Sigmoid colon (tissue), 7 donors: ENCODE data around the gene OVOL2. TPM values are rescaled to one million over a fixed set of nuclear protein-coding genes. Genes with fewer than 3 reads are reported as not detected.

Experiments
- DNase-seq: peaks from one replicate; pipeline ENCODE4 v3.0.0-alpha.2; 2019
- H3K27ac ChIP-seq, 4 donors: fragments of 200-600 bp; sonication (generic); one replicate each; pipeline ENCODE4 v1.5.1; 2016 to 2019; ENCODE audit warnings: mild to moderate bottlenecking in 1 of 4
- H3K27me3 ChIP-seq, 3 donors: fragments of 200-600 bp; sonication (generic); one replicate each; pipeline ENCODE4 v1.5.1; 2019; ENCODE audit warnings: mild to moderate bottlenecking in 1 of 3
- H3K36me3 ChIP-seq, 4 donors: fragments of 200-600 bp; sonication (generic); one replicate each; pipeline ENCODE4 v1.5.1; 2016 to 2019
- H3K4me1 ChIP-seq, 4 donors: fragments of 200-600 bp; sonication (generic); one replicate each; pipeline ENCODE4 v1.5.1; 2017 to 2019
- H3K4me3 ChIP-seq, 4 donors: fragments of 200-600 bp; sonication (generic); one replicate each; pipeline ENCODE4 v1.5.1; 2017 to 2019; ENCODE audit warnings: mild to moderate bottlenecking in 2 of 4, moderate library complexity in 1 of 4
- H3K9me3 ChIP-seq, 4 donors: fragments of 200-600 bp in 3 of 4; sonication (generic) in 3 of 4; one replicate each; pipeline versions ENCODE4 v1.5.1 to v1.6.1; 2013 to 2019
- CTCF ChIP-seq, 4 experiments: fragments of 450-650 bp in 3 of 4; fragments of 200-600 bp in 1 of 4; IDR thresholded peaks; one replicate each; pipeline ENCODE4 v1.5.1; 2016 to 2019; ENCODE audit warnings: antibody characterized with exemption in 4 of 4, mild to moderate bottlenecking in 3 of 4, moderate library complexity in 2 of 4
- EP300 ChIP-seq, 4 donors: sonication (generic); formaldehyde crosslinking; IDR thresholded peaks; one replicate each; pipeline ENCODE4 v1.6.1; 2017; ENCODE audit warnings: antibody characterized with exemption in 4 of 4
- POLR2A ChIP-seq, 2 donors: fragments of 450-650 bp; IDR thresholded peaks; one replicate each; pipeline ENCODE4 v1.6.1; 2016; ENCODE audit warnings: antibody characterized with exemption in 2 of 2, mild to moderate bottlenecking in 2 of 2, moderate library complexity in 2 of 2
- POLR2AphosphoS5 ChIP-seq, 4 donors: sonication (generic); formaldehyde crosslinking; IDR thresholded peaks; one replicate each; pipeline ENCODE4 v1.6.1; 2017; ENCODE audit warnings: antibody characterized with exemption in 4 of 4
- WGBS, 2 donors: extraction: QIAGEN DNeasy Blood & Tissue Kit; methylation state at CpG; one replicate each; pipeline ENCODE4 v1.1.7; 2013; 5-methylcytosine and 5-hydroxymethylcytosine counted together
- intact Hi-C: fragments of 100-400 bp; cut with DNase I; formaldehyde crosslinking; loops from one replicate; pipeline ENCODE4 v1.15.1; 2023
- polyA plus RNA-seq, 3 donors: library from polyadenylated mRNA; stranded (reverse); fragments of 200-250 nt; gene quantifications; one replicate each; pipeline ENCODE4 v1.2.3, GENCODE V29; 2013
- small RNA-seq, 3 donors: library from RNA; depleted of rRNA; stranded (forward); fragments of <200 nt; gene quantifications; one replicate each; pipeline ENCODE3, GENCODE V24; 2016
- total RNA-seq, 4 donors: library from RNA; depleted of rRNA; stranded (reverse); fragments of >200 nt; gene quantifications; one replicate each; pipeline ENCODE4 v1.1.0, GENCODE V29; 2016
- donor health status: healthy with polysubstance abuse.
- donor health status: Bipolar disorder and iron deficiency.
- donor health status: healthy.

Gene OVOL2
- total and polyA plus RNA-seq, 7 donors = 9.6 to 15.7 (median 13.2) TPM; not detected in 4

- intact Hi-C loops = no loop called here
- 34 to 78% methylated on average over 7 of the region's 7 CpGs for WGBS, 2 donors
- Histone ChIP-seq H3K27ac (no peak overlapping the region), H3K9me3 (no peaks in the 10 kb centered on the region), H3K4me3 (no peak overlapping the region), H3K27me3 (no peaks in the 10 kb centered on the region), H3K4me1 (no peaks in the 10 kb centered on the region), H3K36me3 (peaks cover 0 to 14% (median 0%) of the 10 kb centered on the region in 4 donors)
- no peak for DNase-seq
- no peak for TF ChIP-seq POLR2A (IDR thresholded peaks at IDR 0.05)
Measured at GRCh38 chr20:17985388-17986018, 72.2 kb downstream of the OVOL2 start.

- intact Hi-C loops = no loop called here
- H3K27ac ChIP-seq = no peak overlapping the region
- no peak for DNase-seq
- no peaks in the 10 kb centered on the region for H3K9me3 ChIP-seq
- 91 to 95% methylated on average over 6 of the region's 6 CpGs for WGBS, 2 donors
- no peak overlapping the region for H3K4me3 ChIP-seq
- no peaks in the 10 kb centered on the region for H3K27me3 ChIP-seq
- H3K4me1 ChIP-seq = peaks cover 0 to 24% (median 18%) of the 10 kb centered on the region in 4 donors
- TF ChIP-seq POLR2AphosphoS5 (IDR thresholded peaks at IDR 0.05) (no peak), EP300 (IDR thresholded peaks at IDR 0.05) (no peak), CTCF (IDR thresholded peaks at IDR 0.05) (no peak), POLR2A (IDR thresholded peaks at IDR 0.05) (no peak)
- peaks cover 0 to 17% (median 0%) of the 10 kb centered on the region in 4 donors for H3K36me3 ChIP-seq
Measured at GRCh38 chr20:17976305-17976704, 81.4 kb downstream of the OVOL2 start.

Small RNA genes lying within 50 kb of the gene (small RNA-seq; reads per million reads assigned to genes)
- gene RNU7-137P = 0 reads per million in 3 donors

Other genes with a start within 250 kb of the OVOL2 start
- gene SNX5, start 89.1 kb downstream of the OVOL2 start, total RNA-seq = 10 to 100 TPM; 69.0 to 79.5 (median 72.5) TPM
- gene SNX5, start 89.1 kb downstream of the OVOL2 start, polyA plus RNA-seq = 10 to 100 TPM; 88.7 to 98.5 (median 89.9) TPM
- gene MGME1, start 88.9 kb downstream of the OVOL2 start, total RNA-seq = 10 to 100 TPM in 2 of 4 donors, 1 to 10 TPM in 2; 5.0 to 15.8 (median 10.8) TPM
- gene MGME1, start 88.9 kb downstream of the OVOL2 start, polyA plus RNA-seq = 10 to 100 TPM; 14.8 to 17.4 (median 16.9) TPM
- gene KAT14, start 79.9 kb upstream of the OVOL2 start, total RNA-seq = 10 to 100 TPM; 12.6 to 21.7 (median 17.9) TPM
- gene KAT14, start 79.9 kb upstream of the OVOL2 start, polyA plus RNA-seq = 1 to 10 TPM; 7.6 to 9.1 (median 7.8) TPM
- gene PET117, start 79.9 kb upstream of the OVOL2 start, total RNA-seq = 10 to 100 TPM in 3 of 4 donors, 1 to 10 TPM in 1; 7.8 to 18.8 (median 16.9) TPM
- 10 to 100 TPM; 13.1 to 21.0 (median 20.8) TPM for gene PET117, start 79.9 kb upstream of the OVOL2 start, polyA plus RNA-seq
- 10 to 100 TPM; 16.2 to 20.3 (median 18.4) TPM for gene ZNF133, start 230.6 kb upstream of the OVOL2 start, total RNA-seq
- gene ZNF133, start 230.6 kb upstream of the OVOL2 start, polyA plus RNA-seq = 1 to 10 TPM; 4.8 to 7.3 (median 6.0) TPM